D721Med (cell line): Measurements from ENCODE around the gene NAB2.
A peak's percentile ranks its signal among the peaks of the same experiment; 100 is the strongest.

Experiments used
- DNase-seq: peaks from one replicate; pipeline ENCODE4 v3.0.0; 2011; ENCODE audit warnings: low spot score; ENCODE audit not compliant: insufficient read length
- FAIRE-seq: peaks from 2 replicates; lab custom pipeline; 2011; peaks lifted over from hg19 to GRCh38; lab: Jason Lieb, UNC
- CTCF ChIP-seq: IDR thresholded peaks from 2 replicates; pipeline ENCODE4 v1.5.1; 2012; ENCODE audit warnings: mild to moderate bottlenecking, control low read depth; ENCODE audit not compliant: insufficient read depth; ENCODE audit errors: missing control alignments

NAB2 gene

GRCh38 chr12:57086493-57087009 is 2.4 kb upstream of the NAB2 start:
- TF ChIP-seq CTCF: peak; percentile 38
- no peak for DNase-seq
- no peak for FAIRE-seq

GRCh38 chr12:57087010-57087690 is 1.8 kb upstream of the NAB2 start:
- no peak for FAIRE-seq
- peak; percentile 54 for DNase-seq

GRCh38 chr12:57087691-57088353 is 1.1 kb upstream of the NAB2 start:
- no peak for TF ChIP-seq CTCF
- peak; percentile 21 for DNase-seq
- no peak for FAIRE-seq

More at GRCh38 chr12:57087010-57087690, 1.8 kb upstream of the NAB2 start:
- TF ChIP-seq CTCF: no peak

GRCh38 chr12:57089271-57090245 is 644 bp downstream of the NAB2 start:
- DNase-seq: no peak
- no peak for FAIRE-seq
- no peak for TF ChIP-seq CTCF

- no peak for TF ChIP-seq CTCF
- no peak for FAIRE-seq
- DNase-seq: no peak
Observed at GRCh38 chr12:57090490-57090889, 1.6 kb downstream of the NAB2 start.

GRCh38 chr12:57090924-57091637 is 2.2 kb downstream of the NAB2 start:
- TF ChIP-seq CTCF: no peak
- DNase-seq: no peak
- FAIRE-seq: no peak
